GM11168 (cell line): ENCODE results near the gene ANK2.

Experiments
- in situ Hi-C: fragments of 300-500 bp; cut with MboI; formaldehyde crosslinking; loops from one replicate; pipeline ENCODE4 v1.12.0; 2022; ENCODE audit warnings: low sequenced_read_pairs; ENCODE audit not compliant: unreplicated experiment

The ANK2 gene

GRCh38 chr4:113049421-113050370 is at the start of gene ANK2:
TSS of gene ANK2 (plus strand) at chr4:113049653. CDS start at chr4:113049729, 76 bp downstream.
- in situ Hi-C loops = no loop called here

- in situ Hi-C loops = no loop called here
Measured at GRCh38 chr4:113003841-113004240, 45.6 kb upstream of the ANK2 start.

GRCh38 chr4:113004655-113005054 is 44.8 kb upstream of the ANK2 start:
- in situ Hi-C loops = no loop called here

- in situ Hi-C loops = no loop called here
Measured at GRCh38 chr4:113006632-113007031, 42.8 kb upstream of the ANK2 start.

GRCh38 chr4:113007151-113007550 is 42.3 kb upstream of the ANK2 start:
- in situ Hi-C loops = no loop called here

GRCh38 chr4:113008135-113008534 is 41.3 kb upstream of the ANK2 start:
- in situ Hi-C loops = no loop called here

GRCh38 chr4:113008716-113009115 is 40.7 kb upstream of the ANK2 start:
- in situ Hi-C loops = no loop called here

GRCh38 chr4:113009461-113009860 is 40.0 kb upstream of the ANK2 start:
- in situ Hi-C loops = no loop called here

- in situ Hi-C loops = no loop called here
Measured at GRCh38 chr4:113012122-113012725, 37.2 kb upstream of the ANK2 start.

GRCh38 chr4:113012786-113013185 is 36.7 kb upstream of the ANK2 start:
- in situ Hi-C loops = no loop called here

GRCh38 chr4:113013751-113014150 is 35.7 kb upstream of the ANK2 start:
- in situ Hi-C loops = no loop called here

GRCh38 chr4:113016377-113016776 is 33.1 kb upstream of the ANK2 start:
- in situ Hi-C loops = no loop called here

- in situ Hi-C loops = no loop called here
Measured at GRCh38 chr4:113020966-113021365, 28.5 kb upstream of the ANK2 start.

- in situ Hi-C loops = no loop called here
Measured at GRCh38 chr4:113024388-113024787, 25.1 kb upstream of the ANK2 start.

GRCh38 chr4:113025416-113025815 is 24.0 kb upstream of the ANK2 start:
- in situ Hi-C loops = no loop called here

- in situ Hi-C loops = no loop called here
Measured at GRCh38 chr4:113026556-113026955, 22.9 kb upstream of the ANK2 start.

GRCh38 chr4:113028074-113028473 is 21.4 kb upstream of the ANK2 start:
- in situ Hi-C loops = no loop called here

GRCh38 chr4:113031212-113031611 is 18.2 kb upstream of the ANK2 start:
- in situ Hi-C loops = no loop called here

GRCh38 chr4:113040793-113041192 is 8.7 kb upstream of the ANK2 start:
- in situ Hi-C loops = no loop called here

- in situ Hi-C loops = no loop called here
Measured at GRCh38 chr4:113042502-113042901, 7.0 kb upstream of the ANK2 start.

GRCh38 chr4:113043591-113043990 is 5.9 kb upstream of the ANK2 start:
- in situ Hi-C loops = no loop called here

- in situ Hi-C loops = no loop called here
Measured at GRCh38 chr4:113050371-113050755, 910 bp downstream of the ANK2 start.
